Ishikawa (cell line): Measurements from ENCODE around the gene MAP1S.

Experiments
- CEBPB ChIP-seq: IDR thresholded peaks from 2 replicates; pipeline ENCODE4 v1.6.1; 2012
- EP300 ChIP-seq: IDR thresholded peaks from 2 replicates; pipeline ENCODE4 v1.6.1; 2012; ENCODE audit warnings: borderline replicate concordance
- MAX ChIP-seq: IDR thresholded peaks from 2 replicates; pipeline ENCODE4 v1.6.1; 2012
- NFIC ChIP-seq: IDR thresholded peaks from 2 replicates; pipeline ENCODE4 v1.6.1; 2012
- RAD21 ChIP-seq: IDR thresholded peaks from 2 replicates; pipeline ENCODE4 v1.6.1; 2012; ENCODE audit warnings: low read depth
- REST ChIP-seq: IDR thresholded peaks from 2 replicates; pipeline ENCODE4 v1.6.1; 2012; ENCODE audit warnings: low read depth, mild to moderate bottlenecking
- TAF1 ChIP-seq: IDR thresholded peaks from 2 replicates; pipeline ENCODE4 v1.6.1; 2012; ENCODE audit warnings: low read depth, mild to moderate bottlenecking
- TCF12 ChIP-seq: IDR thresholded peaks from 2 replicates; pipeline ENCODE4 v1.6.1; 2012; ENCODE audit warnings: low read depth
- USF1 ChIP-seq: IDR thresholded peaks from 2 replicates; pipeline ENCODE4 v1.6.1; 2012

- no peak for TF ChIP-seq EP300
- no peak for TF ChIP-seq REST
- TF ChIP-seq TAF1: no peak
- no peak for TF ChIP-seq USF1
- no peak for TF ChIP-seq RAD21
- TF ChIP-seq NFIC: no peak
- no peak for TF ChIP-seq TCF12
- TF ChIP-seq MAX: no peak
- no peak for TF ChIP-seq CEBPB
These were observed 45.1 kb upstream of the MAP1S start for GRCh38 chr19:17673937-17674799.
